Measurements from ENCODE around the gene NLRP1. TPM values are rescaled to one million over a fixed set of nuclear protein-coding genes. Genes with fewer than 3 reads are reported as not detected.

Gene NLRP1
- total RNA-seq, 5 donors from 2014 or later (not counting 1 experiment from before 2014, with no cell fraction given): 233 to 317 (median 243) TPM

DNA sequence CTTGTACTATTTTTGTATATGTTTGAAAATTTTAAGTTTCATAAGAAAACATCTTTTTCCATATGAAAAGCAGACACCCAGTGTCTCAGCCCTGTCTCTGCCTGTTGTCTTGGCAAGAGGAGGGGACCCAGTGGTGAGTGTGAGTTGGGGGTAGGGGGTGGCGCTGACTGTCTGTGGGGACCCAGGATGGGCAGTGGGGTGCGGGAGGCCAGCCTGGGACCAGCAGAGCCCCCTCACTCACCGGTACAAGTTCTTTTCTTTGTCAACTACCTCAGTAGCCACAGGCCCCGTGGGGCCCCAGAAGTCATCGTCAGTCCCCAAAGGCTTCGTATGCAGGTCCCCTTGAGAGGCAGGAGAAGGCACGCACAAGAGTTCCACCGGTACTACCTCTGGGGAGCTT is 51.7 kb downstream of the NLRP1 start:
- H3K27me3 Mint-ChIP-seq: no peaks in the 10 kb centered on the region
- POLR2A ChIA-PET: interaction anchor here in 1 of 2 donors (0.6 kb wide), 1 partner anchor 119 kb away, joined by 5 read pairs; no protein-coding TSS in a partner anchor

DNA sequence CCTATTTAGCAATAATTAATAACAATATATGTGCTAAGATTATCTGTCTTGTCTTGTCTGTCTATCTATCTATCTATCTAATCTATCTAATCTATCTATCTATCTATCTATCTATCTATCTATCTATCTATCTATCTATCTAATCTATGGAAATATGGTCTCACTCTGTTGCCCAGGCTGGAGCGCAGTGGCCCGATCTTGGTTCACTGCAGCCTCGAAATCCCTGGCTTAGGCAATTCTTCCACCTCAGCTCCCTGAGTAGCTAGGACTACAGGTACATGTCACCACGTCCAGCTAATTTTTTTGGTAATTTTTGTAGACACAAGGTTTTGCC is 53.3 kb downstream of the NLRP1 start:
- Histone ChIP-seq H3K27me3 (replicated peaks in 1 of 2; ENCODE audit: control insufficient read depth in 2 of 2, extremely low read depth in 1 of 2, insufficient read depth in 2 of 2, low read length in 1 of 2) (no peaks in the 10 kb centered on the region), H3K4me3 (ENCODE audit: control insufficient read depth in 1 of 2, extremely low read depth in 1 of 2, low read length in 1 of 2) (no peak overlapping the region), H3K27ac (ENCODE audit: low read length) (no peak overlapping the region), H3K4me1 (ENCODE audit: control insufficient read depth in 1 of 2, extremely low read depth in 1 of 2, insufficient read depth in 2 of 2, low read length in 2 of 2) (no peaks in the 10 kb centered on the region), H3K36me3 (ENCODE audit: control insufficient read depth in 2 of 2, extremely low read depth in 1 of 2, insufficient read depth in 1 of 2, low read length in 1 of 2) (peaks cover 24 to 80% of the 10 kb centered on the region in 2 donors), H3K9me3 (no peaks in the 10 kb centered on the region)
- Mint-ChIP-seq H3K27ac (no peak overlapping the region), H3K4me3 (no peak overlapping the region), H3K9me3 (no peaks in the 10 kb centered on the region), H3K4me1 (no peaks in the 10 kb centered on the region), H3K27me3 (no peaks in the 10 kb centered on the region), H3K36me3 (peaks cover 67% of the 10 kb centered on the region)
- DNase-seq: no peak
- ATAC-seq (replicated peaks in 1 of 4): no peak
- ChIA-PET POLR2A (no interaction called here), CTCF (no interaction called here)
- no CpG with 5 or more reads among the region's 4 CpGs for WGBS (ENCODE audit: insufficient coverage)

More for the DNA sequence above, 51.7 kb downstream of the NLRP1 start:
- 86% methylated on average over 7 of the region's 8 CpGs for WGBS (ENCODE audit: insufficient coverage)
- Mint-ChIP-seq H3K36me3 (peaks cover 65% of the 10 kb centered on the region), H3K4me1 (no peaks in the 10 kb centered on the region), H3K27ac (no peak overlapping the region), H3K4me3 (no peak overlapping the region), H3K9me3 (no peaks in the 10 kb centered on the region)
- DNase-seq: no peak
- Histone ChIP-seq H3K4me1 (ENCODE audit: control insufficient read depth in 1 of 2, extremely low read depth in 1 of 2, insufficient read depth in 2 of 2, low read length in 2 of 2) (no peaks in the 10 kb centered on the region), H3K27ac (ENCODE audit: low read length) (no peak overlapping the region), H3K4me3 (ENCODE audit: control insufficient read depth in 1 of 2, extremely low read depth in 1 of 2, low read length in 1 of 2) (no peak overlapping the region), H3K27me3 (replicated peaks in 1 of 2; ENCODE audit: control insufficient read depth in 2 of 2, extremely low read depth in 1 of 2, insufficient read depth in 2 of 2, low read length in 1 of 2) (no peaks in the 10 kb centered on the region), H3K9me3 (no peaks in the 10 kb centered on the region), H3K36me3 (ENCODE audit: control insufficient read depth in 2 of 2, extremely low read depth in 1 of 2, insufficient read depth in 1 of 2, low read length in 1 of 2) (peaks cover 29 to 79% of the 10 kb centered on the region in 2 donors)
- no peak for ATAC-seq (replicated peaks in 1 of 4)
- CTCF ChIA-PET: interaction anchor here in 1 of 2 donors (0.6 kb wide), 1 partner anchor 19 kb away, joined by 3 read pairs; no protein-coding TSS in a partner anchor

DNA sequence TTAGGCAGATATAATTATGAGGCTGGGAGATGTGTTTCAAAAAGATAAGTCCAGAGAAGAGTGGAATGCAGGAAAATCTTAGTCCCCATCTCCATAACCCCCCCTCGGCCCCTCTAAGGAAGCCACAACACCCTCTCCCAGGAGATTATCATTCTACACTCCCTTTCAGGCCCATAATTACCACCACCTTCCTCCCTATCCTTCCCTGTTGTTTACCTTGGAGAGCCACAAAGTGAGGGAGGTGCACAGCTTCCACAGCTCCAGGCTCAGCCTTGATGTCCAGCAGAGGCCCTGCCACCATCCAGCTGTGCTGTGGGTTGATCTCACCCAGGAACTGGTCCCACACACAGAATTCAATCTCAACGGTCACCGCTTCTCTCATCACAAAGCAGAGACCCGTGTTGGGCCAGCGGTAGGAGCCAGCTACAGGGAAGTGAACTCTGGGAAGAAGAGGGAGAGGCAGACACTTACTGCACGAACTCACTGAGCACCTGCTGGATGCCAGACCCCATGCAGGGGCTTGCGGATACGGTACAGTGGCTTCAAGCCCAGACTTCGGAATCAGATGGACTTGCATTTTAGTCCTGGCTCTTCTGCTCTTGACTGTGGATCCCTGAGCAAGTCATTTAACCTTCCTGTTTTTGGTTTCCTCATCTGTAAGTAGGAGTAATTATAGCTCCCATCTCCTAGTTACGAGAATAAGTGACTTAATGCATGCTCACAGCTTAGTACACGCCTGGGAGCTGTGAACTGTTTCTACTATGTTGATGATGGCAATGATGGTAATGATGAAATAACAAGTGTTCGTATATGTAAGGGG is 53.8 kb downstream of the NLRP1 start:
- no peak for ATAC-seq (replicated peaks in 1 of 4)
- H3K36me3 Mint-ChIP-seq: peaks cover 62% of the 10 kb centered on the region
- 97% methylated on average over 5 of the region's 12 CpGs for WGBS (ENCODE audit: insufficient coverage)

DNA sequence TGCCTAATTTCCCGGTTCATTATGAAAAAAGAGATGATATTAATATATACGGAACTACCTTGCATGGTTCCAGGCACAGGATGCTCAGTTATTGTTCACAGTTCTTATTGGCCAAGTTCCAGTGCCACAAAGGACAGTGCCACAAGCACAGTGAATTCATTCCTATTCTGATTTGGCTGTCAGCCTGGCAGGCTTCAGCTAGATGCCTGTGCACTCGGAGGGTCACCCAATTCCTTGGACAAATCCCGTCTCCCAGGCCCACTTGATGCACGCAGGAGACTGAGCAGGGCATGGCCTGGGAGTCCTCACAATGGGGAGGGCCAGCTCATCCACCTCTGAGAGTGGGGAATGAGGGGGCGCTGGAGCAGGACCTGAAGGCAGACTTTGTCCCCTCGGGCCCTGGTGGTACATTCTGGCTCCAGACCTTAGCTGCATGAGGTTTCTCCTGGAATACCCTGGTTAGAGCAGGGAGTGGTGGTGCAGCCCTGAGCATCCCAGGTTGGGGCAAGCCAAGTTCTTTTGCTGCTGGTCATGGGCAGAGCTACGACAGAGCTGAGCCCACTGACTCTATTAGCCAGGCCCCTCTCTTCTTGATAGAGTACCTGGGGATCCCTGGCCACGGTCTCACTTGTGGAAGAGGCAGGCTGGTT is 56.6 kb downstream of the NLRP1 start:
- WGBS (ENCODE audit: insufficient coverage): 96% methylated on average over 5 of the region's 9 CpGs
- no peaks in the 10 kb centered on the region for H3K27me3 Mint-ChIP-seq

More for the DNA sequence above, 53.8 kb downstream of the NLRP1 start:
- POLR2A ChIA-PET: interaction anchor here in 1 of 2 donors (0.7 kb wide), 1 partner anchor 278 kb away, joined by 9 read pairs; no protein-coding TSS in a partner anchor
- Histone ChIP-seq H3K27me3 (replicated peaks in 1 of 2; ENCODE audit: control insufficient read depth in 2 of 2, extremely low read depth in 1 of 2, insufficient read depth in 2 of 2, low read length in 1 of 2) (no peaks in the 10 kb centered on the region), H3K4me1 (ENCODE audit: control insufficient read depth in 1 of 2, extremely low read depth in 1 of 2, insufficient read depth in 2 of 2, low read length in 2 of 2) (no peaks in the 10 kb centered on the region), H3K9me3 (no peaks in the 10 kb centered on the region), H3K36me3 (ENCODE audit: control insufficient read depth in 2 of 2, extremely low read depth in 1 of 2, insufficient read depth in 1 of 2, low read length in 1 of 2) (peaks cover 24 to 79% of the 10 kb centered on the region in 2 donors), H3K27ac (ENCODE audit: low read length) (no peak overlapping the region), H3K4me3 (ENCODE audit: control insufficient read depth in 1 of 2, extremely low read depth in 1 of 2, low read length in 1 of 2) (no peak overlapping the region)
- CTCF ChIA-PET: no interaction called here
- Mint-ChIP-seq H3K27me3 (no peaks in the 10 kb centered on the region), H3K4me3 (no peak overlapping the region), H3K4me1 (no peaks in the 10 kb centered on the region), H3K27ac (no peak overlapping the region), H3K9me3 (no peaks in the 10 kb centered on the region)
- no peak for DNase-seq

DNA sequence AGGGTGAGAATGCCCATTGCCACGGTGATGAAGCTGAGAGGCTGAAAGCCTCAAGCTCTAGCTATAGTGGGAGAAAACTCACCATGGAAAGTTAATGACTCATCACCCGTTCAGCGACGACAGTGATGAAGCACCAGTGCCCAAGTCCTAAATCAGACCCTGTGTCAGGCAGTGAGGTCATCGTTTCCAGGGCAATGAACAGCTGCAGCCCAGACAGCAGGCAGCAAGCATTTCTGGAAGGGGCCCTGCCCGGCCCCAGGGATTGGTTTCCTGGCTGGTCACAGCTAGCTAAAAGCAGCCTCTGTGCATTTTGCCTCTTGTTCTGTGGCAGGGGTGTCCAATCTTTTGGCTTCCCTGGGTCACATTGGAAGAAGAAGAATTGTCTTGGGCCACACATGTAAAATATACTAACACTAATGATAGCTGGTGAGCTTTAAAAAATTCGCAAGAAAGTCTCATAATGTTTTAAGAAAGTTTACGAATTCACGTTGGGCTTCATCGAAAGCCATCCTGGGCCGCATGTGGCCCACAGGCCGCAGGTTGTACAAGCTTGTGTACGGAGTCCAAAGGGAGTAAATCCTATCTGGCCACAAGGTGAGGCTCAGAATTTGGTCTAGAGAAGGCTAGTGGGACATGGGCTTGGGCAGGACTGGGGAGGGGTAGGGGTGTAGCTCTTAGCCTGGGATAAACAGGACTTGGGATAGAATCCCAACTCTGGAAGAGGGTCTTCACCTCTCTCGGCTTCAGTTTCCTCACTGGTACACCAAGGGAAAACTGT is 57.3 kb downstream of the NLRP1 start:
- CTCF ChIA-PET: no interaction called here
- Mint-ChIP-seq H3K4me3 (no peak overlapping the region), H3K27me3 (no peaks in the 10 kb centered on the region), H3K27ac (peak overlapping the region in 1 of 2 donors; percentile 44), H3K9me3 (no peaks in the 10 kb centered on the region), H3K4me1 (no peaks in the 10 kb centered on the region), H3K36me3 (peaks cover 60% of the 10 kb centered on the region)
- Histone ChIP-seq H3K27ac (ENCODE audit: low read length) (no peak overlapping the region), H3K4me1 (ENCODE audit: control insufficient read depth in 1 of 2, extremely low read depth in 1 of 2, insufficient read depth in 2 of 2, low read length in 2 of 2) (no peaks in the 10 kb centered on the region), H3K4me3 (ENCODE audit: control insufficient read depth in 1 of 2, extremely low read depth in 1 of 2, low read length in 1 of 2) (no peak overlapping the region), H3K36me3 (ENCODE audit: control insufficient read depth in 2 of 2, extremely low read depth in 1 of 2, insufficient read depth in 1 of 2, low read length in 1 of 2) (peaks cover 15 to 80% of the 10 kb centered on the region in 2 donors), H3K27me3 (replicated peaks in 1 of 2; ENCODE audit: control insufficient read depth in 2 of 2, extremely low read depth in 1 of 2, insufficient read depth in 2 of 2, low read length in 1 of 2) (no peaks in the 10 kb centered on the region), H3K9me3 (no peaks in the 10 kb centered on the region)
- DNase-seq: peak in 1 of 35 experiments; percentile 7
- peak in 1 of 4 experiments; percentile 16 for ATAC-seq (replicated peaks in 1 of 4)
- POLR2A ChIA-PET: no interaction called here
- WGBS (ENCODE audit: insufficient coverage): 55% methylated on average over 13 of the region's 14 CpGs

More for the DNA sequence above, 56.6 kb downstream of the NLRP1 start:
- no peak for DNase-seq
- Histone ChIP-seq H3K9me3 (no peaks in the 10 kb centered on the region), H3K4me1 (ENCODE audit: control insufficient read depth in 1 of 2, extremely low read depth in 1 of 2, insufficient read depth in 2 of 2, low read length in 2 of 2) (no peaks in the 10 kb centered on the region), H3K4me3 (ENCODE audit: control insufficient read depth in 1 of 2, extremely low read depth in 1 of 2, low read length in 1 of 2) (no peak overlapping the region), H3K27ac (ENCODE audit: low read length) (no peak overlapping the region), H3K27me3 (replicated peaks in 1 of 2; ENCODE audit: control insufficient read depth in 2 of 2, extremely low read depth in 1 of 2, insufficient read depth in 2 of 2, low read length in 1 of 2) (no peaks in the 10 kb centered on the region), H3K36me3 (ENCODE audit: control insufficient read depth in 2 of 2, extremely low read depth in 1 of 2, insufficient read depth in 1 of 2, low read length in 1 of 2) (peaks cover 16 to 80% of the 10 kb centered on the region in 2 donors)
- Mint-ChIP-seq H3K36me3 (peaks cover 61% of the 10 kb centered on the region), H3K27ac (peak overlapping the region in 1 of 2 donors; percentile 44), H3K4me3 (no peak overlapping the region), H3K4me1 (no peaks in the 10 kb centered on the region), H3K9me3 (no peaks in the 10 kb centered on the region)
- peak in 1 of 4 experiments; percentile 16 for ATAC-seq (replicated peaks in 1 of 4)
- POLR2A ChIA-PET: no interaction called here
- CTCF ChIA-PET: no interaction called here

DNA sequence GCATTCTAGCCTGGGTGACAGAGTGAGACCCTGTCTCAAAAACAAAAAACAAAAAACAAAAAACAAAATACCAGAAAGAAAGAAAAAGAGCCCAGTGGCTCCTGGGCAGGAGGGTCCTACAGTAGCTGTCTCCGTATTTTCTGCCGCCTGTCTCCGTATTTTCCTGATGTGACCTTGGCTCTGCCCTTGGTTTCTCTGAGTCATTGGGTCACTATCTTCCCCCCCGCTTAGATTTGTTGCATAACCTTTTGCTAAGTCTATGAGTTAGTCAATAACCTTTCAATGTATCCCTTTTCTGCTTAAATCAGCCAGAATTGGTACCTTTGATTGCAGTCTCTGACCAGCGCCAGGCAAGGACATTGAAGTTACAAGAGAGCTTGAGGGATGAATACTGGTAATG is 61.1 kb downstream of the NLRP1 start:
- Mint-ChIP-seq H3K27ac (peak overlapping the region in 1 of 2 donors; percentile 40), H3K27me3 (no peaks in the 10 kb centered on the region), H3K9me3 (no peaks in the 10 kb centered on the region), H3K4me1 (no peaks in the 10 kb centered on the region), H3K4me3 (no peak overlapping the region), H3K36me3 (peaks cover 50% of the 10 kb centered on the region)
- peaks cover 15 to 75% of the 10 kb centered on the region in 2 donors for H3K36me3 ChIP-seq (ENCODE audit: control insufficient read depth in 2 of 2, extremely low read depth in 1 of 2, insufficient read depth in 1 of 2, low read length in 1 of 2)
- ChIA-PET POLR2A (interaction anchor here in 1 of 2 donors (0.6 kb wide), 1 partner anchor 108 kb away, joined by 3 read pairs; no protein-coding TSS in a partner anchor), CTCF (no interaction called here)
- H3K27ac ChIP-seq (ENCODE audit: low read length): no peak overlapping the region
- ATAC-seq (replicated peaks in 1 of 4) (no peak), DNase-seq (no peak)
- no peaks in the 10 kb centered on the region for H3K27me3 ChIP-seq (replicated peaks in 1 of 2; ENCODE audit: control insufficient read depth in 2 of 2, extremely low read depth in 1 of 2, insufficient read depth in 2 of 2, low read length in 1 of 2)
- WGBS (ENCODE audit: insufficient coverage): 88% methylated on average over 4 of the region's 5 CpGs
- no peaks in the 10 kb centered on the region for H3K9me3 ChIP-seq
- no peak overlapping the region for H3K4me3 ChIP-seq (ENCODE audit: control insufficient read depth in 1 of 2, extremely low read depth in 1 of 2, low read length in 1 of 2)
- H3K4me1 ChIP-seq (ENCODE audit: control insufficient read depth in 1 of 2, extremely low read depth in 1 of 2, insufficient read depth in 2 of 2, low read length in 2 of 2): no peaks in the 10 kb centered on the region

Measured in T-cell (primary cell).